Trophoblast cell (in vitro differentiated cells and primary cell): ENCODE measurements around the gene IL36G.

Source experiments
- DNase-seq, 2 donors: peaks; one replicate each; pipeline ENCODE4 v3.0.0-alpha.2; 2016
- H2AFZ ChIP-seq: 2 replicates; pipeline ENCODE4 v1.6.1; 2013; ENCODE audit warnings: low read length, moderate library complexity, mild to moderate bottlenecking; ENCODE audit not compliant: insufficient read depth, poor library complexity
- H2AK5ac ChIP-seq: 2 replicates; pipeline ENCODE4 v1.6.1; 2013; ENCODE audit warnings: mild to moderate bottlenecking, low read length
- H2BK120ac ChIP-seq: 2 replicates; pipeline ENCODE4 v1.6.1; 2013; ENCODE audit warnings: low read length, mild to moderate bottlenecking, moderate library complexity; ENCODE audit not compliant: insufficient read depth, poor library complexity
- H2BK12ac ChIP-seq: 2 replicates; pipeline ENCODE4 v1.6.1; 2013; ENCODE audit warnings: mild to moderate bottlenecking, low read length, moderate library complexity
- H2BK5ac ChIP-seq: 2 replicates; pipeline ENCODE4 v1.6.1; 2013; ENCODE audit warnings: low read length, low read depth, moderate library complexity, mild to moderate bottlenecking; ENCODE audit not compliant: poor library complexity
- H3K14ac ChIP-seq: 2 replicates; pipeline ENCODE4 v1.6.1; 2013; ENCODE audit warnings: mild to moderate bottlenecking, low read length
- H3K18ac ChIP-seq: 2 replicates; pipeline ENCODE4 v1.6.1; 2013; ENCODE audit warnings: mild to moderate bottlenecking, low read length
- H3K23ac ChIP-seq: 2 replicates; pipeline ENCODE4 v1.6.1; 2013; ENCODE audit warnings: low read length
- H3K27ac ChIP-seq: 2 replicates; pipeline ENCODE4 v1.5.1; 2013; ENCODE audit warnings: low read depth, mild to moderate bottlenecking, inconsistent platforms, low read length, moderate library complexity
- H3K27me3 ChIP-seq: 2 replicates; pipeline ENCODE4 v1.6.1; 2013; ENCODE audit warnings: inconsistent platforms, mild to moderate bottlenecking, low read length, moderate library complexity; ENCODE audit not compliant: insufficient read depth
- H3K36me3 ChIP-seq, 2 experiments: 1 replicate in 1 of 2; 2 replicates in 1 of 2; pipeline ENCODE4 v1.6.1; 2013; ENCODE audit warnings: low read length in 2 of 2, mild to moderate bottlenecking in 2 of 2, moderate library complexity in 1 of 2; ENCODE audit not compliant: insufficient read depth in 2 of 2, control insufficient read depth in 1 of 2
- H3K4ac ChIP-seq: 2 replicates; pipeline ENCODE4 v1.6.1; 2013; ENCODE audit warnings: low read depth, mild to moderate bottlenecking, low read length, moderate library complexity
- H3K4me1 ChIP-seq, 2 experiments: 1 replicate in 1 of 2; 2 replicates in 1 of 2; pipeline ENCODE4 v1.6.1; 2013; ENCODE audit warnings: low read length in 2 of 2, mild to moderate bottlenecking in 2 of 2, moderate library complexity in 1 of 2; ENCODE audit not compliant: insufficient read depth in 2 of 2, control insufficient read depth in 1 of 2
- H3K4me2 ChIP-seq: 2 replicates; pipeline ENCODE4 v1.6.1; 2013; ENCODE audit warnings: inconsistent platforms, mild to moderate bottlenecking, low read length, moderate library complexity
- H3K4me3 ChIP-seq: 2 replicates; pipeline ENCODE4 v1.5.1; 2013; ENCODE audit warnings: mild to moderate bottlenecking, low read depth, low read length, inconsistent platforms
- H3K79me1 ChIP-seq: one replicate; pipeline ENCODE4 v1.6.1; 2013; ENCODE audit warnings: low read length
- H3K79me2 ChIP-seq: 2 replicates; pipeline ENCODE4 v1.6.1; 2013; ENCODE audit warnings: low read length, mild to moderate bottlenecking; ENCODE audit not compliant: control insufficient read depth, insufficient read depth, poor library complexity
- H3K9ac ChIP-seq: 2 replicates; pipeline ENCODE4 v1.6.1; 2013; ENCODE audit warnings: mild to moderate bottlenecking, low read length
- H3K9me3 ChIP-seq: 2 replicates; pipeline ENCODE4 v1.6.1; 2013; ENCODE audit warnings: low read depth, mild to moderate bottlenecking, control low read depth, inconsistent platforms, low read length; ENCODE audit not compliant: insufficient read depth
- H4K12ac ChIP-seq: 2 replicates; pipeline ENCODE4 v1.6.1; 2013; ENCODE audit warnings: low read depth, mild to moderate bottlenecking, low read length, moderate library complexity
- H4K8ac ChIP-seq: 2 replicates; pipeline ENCODE4 v1.6.1; 2013; ENCODE audit warnings: low read depth, mild to moderate bottlenecking, low read length, moderate library complexity
- H4K91ac ChIP-seq: one replicate; pipeline ENCODE4 v1.6.1; 2013; ENCODE audit warnings: low read depth, mild to moderate bottlenecking, low read length, moderate library complexity
- WGBS: extraction: QIAGEN DNeasy Blood & Tissue Kit; methylation state at CpG from one replicate; pipeline ENCODE4 v1.1.7; 2013; ENCODE audit warnings: missing lambda C conversion rate; ENCODE audit not compliant: insufficient read length, insufficient coverage; ENCODE audit errors: extremely low coverage; 5-methylcytosine and 5-hydroxymethylcytosine counted together

IL36G gene

DNA sequence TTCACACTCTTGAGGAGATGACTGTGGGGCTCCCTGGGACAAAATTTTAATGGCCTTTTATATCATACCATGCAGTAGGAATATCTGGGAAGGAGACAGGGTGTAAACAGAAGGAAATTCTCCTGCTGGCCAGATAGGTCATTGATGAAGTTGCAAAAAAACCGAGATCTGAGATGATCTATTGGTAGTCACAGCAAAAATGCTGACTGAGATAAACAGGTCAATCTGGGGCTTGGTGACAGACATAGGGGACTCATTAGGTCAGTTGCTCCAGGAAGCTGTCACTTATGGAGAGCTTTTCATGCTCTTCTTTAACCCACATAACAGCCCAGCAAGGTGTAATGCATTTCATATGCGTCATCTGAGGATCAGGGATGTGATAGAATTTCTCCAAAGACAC is 24.9 kb downstream of the IL36G start:
- no CpG with 5 or more reads among the region's 2 CpGs for WGBS
- Histone ChIP-seq H2AFZ (no peak overlapping the region), H2BK5ac (no peak overlapping the region), H4K91ac (no peak overlapping the region), H4K8ac (no peak overlapping the region), H3K79me1 (no peaks in the 10 kb centered on the region), H3K27me3 (no peaks in the 10 kb centered on the region), H3K9me3 (peaks cover 9% of the 10 kb centered on the region), H2BK12ac (no peak overlapping the region), H4K12ac (no peak overlapping the region), H3K18ac (no peak overlapping the region), H3K79me2 (no peaks in the 10 kb centered on the region), H3K14ac (no peak overlapping the region), H3K4ac (no peak overlapping the region), H3K36me3 (no peaks in the 10 kb centered on the region), H3K27ac (no peak overlapping the region), H3K4me2 (no peak overlapping the region), H3K4me3 (no peak overlapping the region), H3K23ac (no peak overlapping the region), H3K9ac (no peak overlapping the region), H3K4me1 (no peaks in the 10 kb centered on the region), H2BK120ac (no peak overlapping the region), H2AK5ac (no peak overlapping the region)
- DNase-seq: no peak

DNA sequence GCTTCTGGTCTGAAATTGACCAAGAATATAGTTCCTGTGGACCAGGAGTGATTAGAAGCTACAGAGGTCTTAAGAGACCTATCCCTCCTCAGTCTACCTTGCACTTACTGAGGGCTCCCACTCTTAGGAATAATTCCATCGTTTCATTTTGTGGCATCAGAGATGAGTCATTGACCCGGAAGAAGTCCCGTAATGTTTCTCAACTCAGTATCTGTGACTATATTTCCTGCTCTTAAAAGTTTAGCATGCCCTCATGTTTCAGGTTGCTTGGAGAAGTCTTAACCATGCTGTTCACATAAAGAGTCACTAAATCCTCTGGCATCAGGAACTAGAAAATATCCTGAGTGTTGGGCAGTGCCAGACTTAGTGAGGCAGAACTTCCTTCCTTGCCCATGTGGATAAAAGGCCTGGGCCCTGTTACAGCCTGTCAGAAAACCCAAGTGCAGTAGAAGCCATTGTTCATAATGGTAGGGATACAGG is 27.3 kb downstream of the IL36G start, which contains the start of gene IL36A:
Gene IL36A, plus strand, starts transcription at position 430 of the 480 bp plus-strand sequence. CDS start 413 bp downstream, outside the sequence.
- Histone ChIP-seq H2BK5ac (no peak within 1 kb of the TSS), H3K79me1 (no peaks in the 10 kb centered on the region), H3K4me2 (no peak within 1 kb of the TSS), H2AK5ac (no peak within 1 kb of the TSS), H3K9ac (no peak within 1 kb of the TSS), H3K14ac (no peak within 1 kb of the TSS), H3K18ac (no peak within 1 kb of the TSS), H2BK12ac (no peak within 1 kb of the TSS), H3K23ac (no peak within 1 kb of the TSS), H2BK120ac (no peak within 1 kb of the TSS), H3K4ac (no peak within 1 kb of the TSS), H3K36me3 (no peaks in the 10 kb centered on the region), H3K27ac (no peak within 1 kb of the TSS), H2AFZ (no peak within 1 kb of the TSS), H3K4me3 (no peak within 1 kb of the TSS), H4K12ac (no peak within 1 kb of the TSS), H4K91ac (no peak within 1 kb of the TSS), H3K4me1 (no peaks in the 10 kb centered on the region), H3K27me3 (no peaks in the 10 kb centered on the region), H3K9me3 (peaks cover 7% of the 10 kb centered on the region), H3K79me2 (no peaks in the 10 kb centered on the region), H4K8ac (no peak within 1 kb of the TSS)
- DNase-seq: no peak
- WGBS: no CpG with 5 or more reads among the region's 3 CpGs

DNA sequence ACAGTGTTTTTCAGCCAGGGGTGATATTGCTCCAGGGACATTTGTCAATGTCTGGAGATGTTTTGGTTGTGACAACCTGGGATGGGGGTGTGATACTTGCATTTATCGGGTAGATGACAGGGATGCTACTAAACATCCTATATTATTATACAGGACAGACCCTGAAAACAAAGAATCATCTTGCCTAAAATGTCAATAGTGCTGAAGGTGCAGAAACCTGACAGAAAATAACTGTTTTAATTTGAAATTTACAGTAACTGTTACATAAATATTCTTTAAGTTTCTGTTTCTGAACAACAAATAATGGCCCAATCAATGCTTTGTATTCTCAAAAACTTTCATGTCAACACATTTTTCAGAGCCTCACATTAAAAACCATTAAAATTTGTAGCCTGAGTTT is 29.4 kb downstream of the IL36G start:
- Histone ChIP-seq H3K4ac (no peak overlapping the region), H2AK5ac (no peak overlapping the region), H3K4me2 (no peak overlapping the region), H3K18ac (no peak overlapping the region), H3K79me2 (no peaks in the 10 kb centered on the region), H3K4me1 (no peaks in the 10 kb centered on the region), H3K79me1 (no peaks in the 10 kb centered on the region), H4K8ac (no peak overlapping the region), H2BK5ac (no peak overlapping the region), H3K23ac (no peak overlapping the region), H3K9ac (no peak overlapping the region), H3K27me3 (no peaks in the 10 kb centered on the region), H3K9me3 (peaks cover 7% of the 10 kb centered on the region), H3K27ac (no peak overlapping the region), H3K14ac (no peak overlapping the region), H2BK12ac (no peak overlapping the region), H2BK120ac (no peak overlapping the region), H3K4me3 (no peak overlapping the region), H3K36me3 (no peaks in the 10 kb centered on the region), H4K12ac (no peak overlapping the region), H2AFZ (no peak overlapping the region), H4K91ac (no peak overlapping the region)
- no peak for DNase-seq
- WGBS: no CpG with 5 or more reads among the region's 1 CpG

DNA sequence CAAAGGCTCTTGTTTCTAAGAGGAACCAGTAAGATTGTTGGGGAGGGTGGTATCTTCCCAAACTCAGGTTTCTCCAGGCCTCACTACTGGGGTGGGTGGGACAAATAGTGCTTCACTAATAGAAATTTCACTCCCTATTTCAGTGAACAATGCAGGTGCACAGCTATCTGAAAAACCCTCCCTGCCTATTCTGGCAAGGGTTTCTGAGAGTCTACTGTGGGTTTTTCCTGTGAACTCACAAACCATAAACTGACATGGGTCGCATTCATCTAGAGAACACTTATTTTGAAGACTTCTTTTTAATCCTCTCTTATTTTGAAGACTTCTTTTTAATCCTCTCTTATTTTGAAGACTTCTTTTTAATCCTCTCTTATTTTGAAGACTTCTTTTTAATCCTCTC is 31.8 kb downstream of the IL36G start:
- no peak overlapping the region for H3K9ac ChIP-seq
- H3K27me3 ChIP-seq: no peaks in the 10 kb centered on the region
- no peaks in the 10 kb centered on the region for H3K36me3 ChIP-seq
- H4K91ac ChIP-seq: no peak overlapping the region
- H4K12ac ChIP-seq: no peak overlapping the region
- no peak overlapping the region for H2AK5ac ChIP-seq
- no peaks in the 10 kb centered on the region for H3K4me1 ChIP-seq
- WGBS: no CpG with 5 or more reads among the region's 1 CpG
- no peak overlapping the region for H2AFZ ChIP-seq
- no peaks in the 10 kb centered on the region for H3K79me2 ChIP-seq
- H2BK5ac ChIP-seq: no peak overlapping the region
- no peak overlapping the region for H3K23ac ChIP-seq
- peaks cover 2% of the 10 kb centered on the region for H3K9me3 ChIP-seq
- no peak overlapping the region for H3K27ac ChIP-seq
- DNase-seq: no peak
- no peak overlapping the region for H3K14ac ChIP-seq
- H3K4me3 ChIP-seq: no peak overlapping the region
- H3K4me2 ChIP-seq: no peak overlapping the region
- H3K18ac ChIP-seq: no peak overlapping the region
- H3K4ac ChIP-seq: no peak overlapping the region
- H4K8ac ChIP-seq: no peak overlapping the region
- no peaks in the 10 kb centered on the region for H3K79me1 ChIP-seq
- no peak overlapping the region for H2BK120ac ChIP-seq
- no peak overlapping the region for H2BK12ac ChIP-seq
